ENCODE results near the gene NMT2.
A peak's percentile ranks its signal among the peaks of the same experiment; 100 is the strongest.
"Not testable (repeated sequence)": the region's sequence is repeated elsewhere in the genome, so short reads cannot be mapped to it uniquely, and the experiment has no call there.

Gene NMT2

GRCh38 chr10:15168291-15168785 is at the start of gene NMT2:
NMT2 (minus strand) TSS chr10:15168693; CDS start chr10:15168612, 81 bp downstream.
- peak; percentile 75 for DNase-seq (ENCODE audit: low spot score)

DNA sequence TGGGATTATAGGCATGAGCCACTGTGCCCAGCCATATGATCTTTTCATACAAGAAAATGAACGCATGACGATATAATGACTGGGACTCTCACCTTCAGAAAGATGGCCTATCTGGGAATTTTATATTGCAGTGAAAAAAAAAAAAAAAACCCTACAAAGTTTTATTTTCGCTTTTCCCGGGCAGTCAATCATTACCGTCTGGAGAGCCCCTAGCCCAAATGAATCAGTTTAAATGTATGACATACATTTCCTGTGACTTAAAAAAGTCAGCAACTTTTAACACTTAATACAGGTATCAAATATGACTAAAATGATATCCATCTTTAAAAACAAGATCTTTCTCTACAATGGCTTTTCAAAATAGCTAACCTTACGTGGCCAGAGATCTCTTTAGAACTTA is 48.2 kb upstream of the NMT2 start:
- no peak for DNase-seq (ENCODE audit: low spot score)

- DNase-seq (ENCODE audit: low spot score) = no peak
Measured at GRCh38 chr10:15214237-15214636, 45.7 kb upstream of the NMT2 start.

DNA sequence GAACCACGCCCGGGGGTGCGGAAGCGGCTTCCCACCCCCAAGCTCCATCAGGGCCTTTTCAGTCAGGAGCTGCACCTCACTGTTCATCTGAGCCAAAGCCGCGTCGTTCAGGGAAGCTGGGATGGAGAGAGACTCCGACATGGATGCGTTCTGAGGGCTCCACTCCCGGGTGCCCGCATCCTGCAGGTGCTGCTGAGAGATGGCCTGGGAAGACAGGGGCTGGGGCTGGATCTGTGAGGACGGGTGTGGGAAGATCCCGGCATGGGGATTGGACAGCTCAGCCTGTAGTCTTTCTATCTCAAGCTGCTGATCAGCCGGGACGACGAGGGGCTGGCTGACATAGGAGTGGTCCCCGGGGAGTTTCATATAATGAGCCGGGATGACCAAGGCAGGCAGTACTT is 45.0 kb upstream of the NMT2 start:
- DNase-seq (ENCODE audit: low spot score) = no peak

GRCh38 chr10:15211464-15211979 is 43.0 kb upstream of the NMT2 start:
- DNase-seq (ENCODE audit: low spot score) = peak; percentile 78

DNA sequence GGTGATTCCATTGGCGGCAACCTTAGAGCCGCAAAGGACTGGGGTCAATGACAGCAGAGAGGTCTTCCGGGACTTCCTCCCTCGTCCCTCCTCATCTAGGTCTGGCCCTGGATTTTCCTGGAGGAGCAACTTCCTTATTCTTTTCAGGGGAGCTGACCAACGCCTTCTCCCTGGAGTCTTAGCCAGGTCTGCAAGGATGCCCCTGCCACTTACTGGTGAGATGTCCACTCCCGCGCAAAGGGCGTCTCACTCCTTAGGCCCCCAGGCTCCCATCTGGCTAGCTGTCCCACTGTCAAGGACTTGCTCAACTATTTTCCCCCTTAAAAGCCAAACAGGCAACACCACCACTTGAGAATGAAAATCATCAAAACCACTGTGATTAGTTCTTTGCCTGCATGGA is 42.0 kb upstream of the NMT2 start:
- no peak for DNase-seq (ENCODE audit: low spot score)

- peak; percentile 80 for DNase-seq (ENCODE audit: low spot score)
Measured at GRCh38 chr10:15209827-15210509, 41.5 kb upstream of the NMT2 start.

DNA sequence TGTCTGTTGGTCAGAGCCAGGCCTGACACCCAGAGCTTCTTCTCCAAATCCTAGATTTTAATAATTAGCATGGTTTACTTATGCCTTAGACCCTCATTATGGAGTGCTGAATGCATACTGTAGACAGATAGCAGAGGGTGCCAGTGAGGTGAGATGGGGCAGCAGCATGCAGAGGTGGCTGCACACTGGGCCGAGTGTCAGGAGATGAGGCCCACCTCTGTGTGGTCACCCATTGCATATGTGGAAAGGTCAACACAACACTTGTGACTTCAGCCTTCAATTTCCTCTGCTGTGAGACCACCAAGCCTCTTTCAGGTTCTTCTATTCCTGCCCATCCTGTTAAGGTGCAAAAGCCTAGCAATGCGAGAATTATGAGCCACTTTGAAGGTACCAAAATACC is 39.7 kb upstream of the NMT2 start:
- DNase-seq (ENCODE audit: low spot score) = no peak

DNA sequence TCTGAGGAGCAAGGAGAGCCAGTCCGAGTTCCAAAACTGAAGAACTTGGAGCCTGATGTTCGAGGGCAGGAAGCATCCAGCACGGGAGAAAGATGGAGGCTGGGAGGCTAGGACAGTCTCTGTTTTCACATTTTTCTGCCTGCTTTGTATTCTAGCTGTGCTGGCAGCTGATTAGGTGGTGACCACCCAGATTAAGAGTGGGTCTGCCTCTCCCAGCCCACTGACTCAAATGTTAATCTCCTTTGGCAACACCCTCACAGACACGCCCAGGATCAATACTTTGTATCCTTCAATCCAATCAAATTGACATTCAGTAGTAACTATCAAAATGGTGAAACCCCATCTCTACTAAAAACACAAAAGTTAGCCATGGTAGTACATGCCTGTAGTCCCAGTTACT is 38.9 kb upstream of the NMT2 start:
- DNase-seq (ENCODE audit: low spot score) = not testable (repeated sequence)

- DNase-seq (ENCODE audit: low spot score) = no peak
Measured at GRCh38 chr10:15202639-15203038, 34.1 kb upstream of the NMT2 start.

GRCh38 chr10:15202301-15202621 is 33.8 kb upstream of the NMT2 start:
- DNase-seq (ENCODE audit: low spot score) = not testable (repeated sequence)

DNA sequence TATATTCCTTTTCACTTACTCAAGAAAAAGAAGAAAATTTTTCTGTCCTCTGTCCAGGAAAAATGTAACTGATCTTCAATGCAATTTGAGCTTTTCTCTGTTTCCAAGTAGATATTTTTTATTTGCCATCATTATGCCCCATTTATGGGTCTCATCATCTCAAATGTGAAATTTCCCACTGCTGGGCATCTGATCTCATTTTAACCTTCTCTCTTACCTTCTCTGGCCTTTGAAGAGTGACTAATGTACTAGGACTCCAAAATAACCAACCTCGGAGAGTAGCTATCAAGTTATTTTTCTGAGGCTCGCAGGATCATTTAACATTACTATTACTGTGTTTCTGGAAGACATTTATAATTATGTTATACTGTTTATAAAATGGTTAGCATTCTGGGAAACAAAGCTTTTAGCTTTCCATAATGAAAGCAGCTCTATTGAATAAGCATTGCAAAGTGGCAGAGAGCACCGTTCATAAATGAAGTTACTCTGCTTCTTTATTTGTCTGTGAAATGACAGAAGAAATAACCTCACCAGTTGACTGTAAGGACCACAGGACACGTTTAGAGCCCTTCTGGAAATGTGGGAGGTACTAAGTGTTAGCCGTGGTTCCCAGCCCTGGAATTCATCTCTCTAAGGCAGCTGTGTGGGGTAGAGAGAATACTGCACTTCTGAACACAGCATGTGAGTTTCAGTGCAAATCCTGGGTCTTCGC is 33.3 kb upstream of the NMT2 start:
- DNase-seq (ENCODE audit: low spot score) = peak; percentile 45

DNA sequence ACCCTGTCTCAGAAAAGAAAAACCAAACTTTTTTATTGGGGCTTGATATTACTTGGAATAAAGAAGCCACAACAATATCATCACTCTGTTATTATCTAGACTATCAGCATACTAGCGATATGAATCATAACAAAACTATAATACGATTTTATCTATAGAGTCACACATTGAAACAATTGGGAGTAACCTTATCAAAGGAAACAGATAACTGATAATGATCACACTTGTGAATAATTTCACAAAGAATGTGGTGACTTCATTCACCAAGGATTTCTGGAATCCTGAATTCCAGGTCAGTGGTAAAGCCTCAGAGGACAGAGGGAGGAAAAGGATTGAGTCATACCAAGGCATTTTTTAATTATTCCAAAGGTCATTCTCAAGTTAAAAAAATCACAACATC is 32.1 kb upstream of the NMT2 start:
- peak; percentile 87 for DNase-seq (ENCODE audit: low spot score)

GRCh38 chr10:15197911-15198310 is 29.4 kb upstream of the NMT2 start:
- no peak for DNase-seq (ENCODE audit: low spot score)

DNA sequence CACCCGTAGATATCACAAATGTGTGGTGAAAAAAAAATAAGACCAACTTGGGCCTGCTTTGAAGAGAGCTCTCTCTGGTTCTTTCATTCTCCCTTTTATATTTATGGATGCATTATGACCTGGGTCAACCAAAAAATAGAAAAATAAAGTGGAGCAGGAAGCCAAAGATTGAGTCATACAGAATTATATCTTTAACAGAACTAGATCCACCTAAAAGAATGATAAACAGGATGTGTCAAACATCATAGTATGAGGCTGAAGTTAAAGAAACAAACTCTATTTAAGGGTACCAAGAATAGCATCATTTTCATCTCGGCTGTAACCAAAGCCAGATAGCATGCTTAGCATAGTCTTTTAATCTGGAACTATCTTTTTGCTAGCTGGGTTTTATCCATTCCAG is 28.8 kb upstream of the NMT2 start:
- peak; percentile 50 for DNase-seq (ENCODE audit: low spot score)

DNA sequence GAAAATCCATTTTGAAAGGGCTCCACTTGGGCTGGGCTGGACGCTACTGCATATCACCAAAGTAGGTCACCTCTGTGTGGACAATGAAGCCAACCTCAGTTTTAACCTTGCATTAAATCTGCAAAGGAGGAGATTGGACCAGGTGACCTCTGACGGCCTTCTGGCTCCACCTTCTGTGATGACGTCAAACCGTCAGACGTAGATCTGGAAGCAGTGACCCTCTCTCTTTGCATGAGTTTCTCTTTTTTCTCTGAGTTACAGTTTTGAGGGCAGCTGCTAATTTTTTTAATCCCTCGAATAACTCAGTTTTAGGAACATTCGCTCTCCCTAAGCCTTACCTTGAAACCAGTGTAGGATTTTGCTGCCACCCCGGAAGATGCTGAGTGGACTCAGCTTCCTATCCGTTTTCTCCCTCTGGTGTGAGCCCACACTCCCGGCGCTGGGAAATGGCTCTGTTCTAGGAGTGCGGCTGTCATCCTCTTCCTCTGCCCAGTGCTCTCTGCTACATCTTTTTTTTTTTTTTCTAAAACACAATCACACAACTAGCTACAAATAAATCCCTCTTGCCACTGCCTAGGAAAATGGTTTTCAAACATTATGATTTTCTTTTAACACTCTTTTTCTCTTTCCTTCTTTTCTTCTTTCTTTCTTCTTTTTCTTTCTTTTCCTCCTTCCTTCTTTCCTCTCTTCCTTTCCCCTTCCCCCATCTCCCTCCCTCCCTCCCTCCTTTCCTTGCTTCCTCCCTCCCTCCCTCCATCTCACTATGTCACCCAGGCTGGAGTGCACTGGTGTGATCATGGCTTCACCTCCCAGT is 27.7 kb upstream of the NMT2 start:
- DNase-seq (ENCODE audit: low spot score) = no peak

GRCh38 chr10:15189133-15189885 is 20.8 kb upstream of the NMT2 start:
- no peak for DNase-seq (ENCODE audit: low spot score)

- no peak for DNase-seq (ENCODE audit: low spot score)
Measured at GRCh38 chr10:15188603-15189002, 20.1 kb upstream of the NMT2 start.

DNA sequence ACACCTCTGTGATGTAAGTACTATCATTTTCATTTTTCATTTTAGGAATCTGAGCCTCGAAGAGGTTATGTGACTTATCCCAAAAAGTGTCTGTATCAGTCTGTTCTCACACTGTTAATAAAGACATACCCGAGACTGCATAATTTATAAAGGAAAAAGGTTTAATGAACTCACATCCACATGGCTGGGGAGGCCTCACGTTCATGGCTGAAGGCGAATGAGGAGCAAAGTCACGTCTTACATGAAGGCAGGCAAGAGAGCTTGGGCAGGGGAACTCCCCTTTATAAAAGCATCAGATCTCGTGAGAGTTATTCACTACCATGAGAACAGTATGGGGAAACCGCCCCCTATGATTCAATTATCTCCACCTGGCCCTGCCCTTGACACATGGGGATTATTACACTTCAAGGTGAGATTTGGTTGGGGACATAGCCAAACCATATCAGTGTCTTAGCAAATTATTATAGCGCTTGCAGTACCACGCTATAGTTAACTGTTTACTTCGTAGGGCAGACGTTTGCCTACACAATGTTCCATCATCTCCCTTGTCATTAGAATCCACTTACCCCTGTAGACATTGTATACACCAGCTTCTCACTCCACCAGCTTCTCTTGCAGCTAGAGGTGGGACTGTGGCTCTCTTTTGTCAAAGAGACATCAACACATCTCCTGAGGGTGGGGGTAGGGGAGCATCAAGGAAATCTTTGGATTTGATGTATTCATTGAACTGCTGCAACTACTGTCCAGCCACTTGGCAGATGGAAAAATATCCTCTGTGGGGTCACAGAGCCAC is 15.4 kb upstream of the NMT2 start:
- no peak for DNase-seq (ENCODE audit: low spot score)

DNA sequence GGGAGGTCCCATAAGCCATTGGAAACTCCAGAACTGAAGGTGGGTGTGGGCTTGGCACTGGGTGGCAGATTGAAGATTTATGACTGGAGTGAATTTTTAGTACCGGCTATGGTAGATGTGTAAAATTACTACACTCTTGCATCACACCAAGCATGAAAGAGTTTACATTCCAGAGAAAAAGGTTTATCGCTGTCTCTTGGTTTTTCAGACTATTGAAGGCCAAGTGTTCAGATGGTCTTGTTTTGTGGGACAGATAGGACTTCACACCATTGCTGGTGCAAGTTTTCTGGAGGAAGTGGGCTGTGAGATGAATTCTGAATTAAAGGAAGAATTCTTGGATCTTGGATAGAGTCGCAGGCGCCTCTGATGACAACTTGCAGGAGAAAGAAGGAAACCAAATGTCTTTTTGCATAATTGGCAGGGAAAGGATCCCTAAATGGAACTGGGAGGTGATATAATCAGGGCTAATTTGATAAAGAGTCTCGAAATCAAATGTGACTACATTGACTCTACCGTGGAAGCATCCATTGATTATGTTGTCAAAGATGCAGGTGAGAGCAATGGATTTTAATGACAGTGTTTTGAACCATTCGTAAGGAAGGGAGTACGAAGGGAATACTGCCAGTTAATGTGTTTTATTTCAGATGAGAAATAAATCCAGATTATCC is 14.2 kb upstream of the NMT2 start:
- DNase-seq (ENCODE audit: low spot score) = peak; percentile 57
